GM19238 (cell line): ENCODE measurements around the gene APOF.
"Not testable (repeated sequence)": the region's sequence is repeated elsewhere in the genome, so short reads cannot be mapped to it uniquely, and the experiment has no call there.

Experiments used
- DNase-seq: peaks from one replicate; pipeline ENCODE4 v3.0.0; 2011; ENCODE audit warnings: low spot score; ENCODE audit not compliant: insufficient read length

The APOF gene

DNA sequence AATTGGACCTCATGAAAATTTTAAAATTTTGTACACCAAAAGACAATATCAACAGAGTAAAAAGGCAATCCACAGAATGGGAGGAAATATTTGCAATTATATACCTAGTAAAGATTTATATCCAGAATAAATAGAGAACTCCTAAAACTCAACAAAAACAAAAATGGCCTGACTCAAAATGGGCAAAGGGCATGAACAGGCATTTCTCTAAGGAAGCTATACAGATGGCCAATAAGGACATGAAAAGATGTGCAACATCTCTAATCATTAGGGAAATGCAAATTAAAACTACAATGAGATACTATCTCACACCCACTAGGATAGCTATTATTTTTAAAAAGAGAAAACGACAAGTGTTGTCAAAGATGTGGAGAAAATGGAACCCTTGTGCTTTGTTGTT lies 10.9 kb upstream of the APOF start:
- no peak for DNase-seq

DNA sequence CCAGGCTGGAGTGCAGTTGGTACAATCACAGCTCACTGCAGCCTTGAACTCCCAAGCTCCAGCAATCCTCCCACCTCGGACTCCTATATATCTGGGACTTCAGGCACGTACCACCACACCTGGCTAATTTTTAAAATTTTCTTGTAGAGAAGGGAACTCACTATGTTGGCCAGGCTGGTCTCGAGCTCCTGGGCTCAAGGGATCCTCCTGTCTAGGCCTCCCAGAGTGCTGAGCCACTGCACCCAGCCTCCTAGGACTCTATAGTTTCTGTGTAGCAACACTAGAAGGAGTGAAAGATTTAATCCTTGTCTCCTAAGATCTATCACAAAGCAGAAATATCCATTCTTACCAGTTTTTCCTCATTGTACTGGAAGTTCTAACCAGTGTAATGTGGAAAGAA lies 4.3 kb upstream of the APOF start:
- DNase-seq = no peak

DNA sequence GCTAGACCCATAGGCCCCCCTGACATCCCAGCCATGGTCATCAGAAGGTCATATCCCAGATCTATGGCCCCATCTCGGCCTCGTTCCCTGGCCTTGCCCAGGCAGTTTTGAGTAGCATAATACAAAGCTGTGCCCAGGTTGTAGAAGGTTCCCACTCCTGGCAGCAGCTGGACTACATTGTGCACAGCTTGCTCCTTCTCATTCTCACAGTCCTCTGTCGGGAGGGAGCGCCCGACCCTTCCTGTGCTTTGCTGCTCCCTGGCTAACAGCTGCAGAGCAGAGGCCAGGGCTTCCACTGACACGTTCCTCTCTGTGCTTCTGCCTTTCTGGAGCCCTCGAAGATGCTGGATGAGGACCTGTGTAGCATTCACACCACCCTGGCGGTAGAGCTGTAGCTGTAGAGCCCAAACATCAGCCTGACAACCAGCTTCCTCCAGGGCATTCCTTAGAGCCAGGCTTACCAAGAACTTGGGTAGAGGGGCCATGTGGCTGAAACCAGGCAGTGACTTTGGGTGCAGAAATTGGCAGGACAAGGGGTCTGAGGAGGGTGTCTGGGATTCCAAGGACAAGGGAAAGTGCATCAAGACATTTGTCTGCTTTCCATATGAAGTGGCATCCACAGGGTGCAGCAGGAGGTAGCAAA lies 1.0 kb downstream of the APOF start:
- no peak for DNase-seq

DNA sequence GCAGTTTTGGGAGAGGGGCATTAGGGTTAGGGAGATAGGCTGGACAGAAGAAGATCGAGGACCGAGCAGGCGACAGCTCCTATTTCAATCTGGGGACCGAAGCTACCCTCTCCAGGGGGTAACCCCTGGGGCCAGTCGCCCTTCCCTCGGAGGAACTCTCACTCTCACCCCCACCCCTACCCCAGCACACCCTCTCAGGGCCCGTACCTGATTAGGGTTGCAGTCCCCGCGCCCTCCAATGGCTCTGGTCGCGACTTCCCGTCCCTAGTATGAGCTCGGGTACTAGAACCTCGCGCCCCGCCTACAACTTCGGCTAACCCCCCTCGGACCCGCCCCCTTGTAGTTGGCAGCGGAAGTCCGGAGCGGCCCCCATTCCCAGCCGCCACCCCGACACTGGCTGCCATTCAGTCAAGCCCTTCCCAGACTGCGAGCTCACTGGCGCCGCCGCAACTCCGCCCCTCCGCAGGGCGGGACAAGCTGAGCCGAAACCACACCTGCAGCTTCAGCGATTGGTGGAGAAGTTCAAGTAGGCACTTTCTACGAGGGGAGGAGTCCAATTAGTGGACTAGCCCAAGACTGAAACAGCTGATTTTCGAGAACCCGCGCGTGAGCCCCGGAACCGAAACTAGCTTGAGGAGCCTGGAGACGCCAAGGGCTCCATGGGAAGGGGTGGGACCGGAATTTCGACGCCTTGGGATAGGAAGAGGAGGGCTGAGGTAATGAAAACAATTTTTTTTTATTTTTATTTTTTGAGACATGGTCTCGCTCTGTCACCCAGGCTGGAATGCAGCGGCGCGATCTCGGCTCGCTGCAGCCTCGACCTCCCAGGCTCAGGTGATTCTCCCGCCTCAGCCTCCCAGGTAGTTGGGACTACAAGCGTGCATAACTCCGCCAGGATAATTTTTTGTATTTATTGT lies 2.5 kb downstream of the APOF start, which contains the start of gene STAT2:
TSS of gene STAT2 (minus strand) at position 257 of the 917 bp plus-strand sequence. CDS start 3,536 bp downstream, outside the sequence.
- peak; percentile 88 for DNase-seq

DNA sequence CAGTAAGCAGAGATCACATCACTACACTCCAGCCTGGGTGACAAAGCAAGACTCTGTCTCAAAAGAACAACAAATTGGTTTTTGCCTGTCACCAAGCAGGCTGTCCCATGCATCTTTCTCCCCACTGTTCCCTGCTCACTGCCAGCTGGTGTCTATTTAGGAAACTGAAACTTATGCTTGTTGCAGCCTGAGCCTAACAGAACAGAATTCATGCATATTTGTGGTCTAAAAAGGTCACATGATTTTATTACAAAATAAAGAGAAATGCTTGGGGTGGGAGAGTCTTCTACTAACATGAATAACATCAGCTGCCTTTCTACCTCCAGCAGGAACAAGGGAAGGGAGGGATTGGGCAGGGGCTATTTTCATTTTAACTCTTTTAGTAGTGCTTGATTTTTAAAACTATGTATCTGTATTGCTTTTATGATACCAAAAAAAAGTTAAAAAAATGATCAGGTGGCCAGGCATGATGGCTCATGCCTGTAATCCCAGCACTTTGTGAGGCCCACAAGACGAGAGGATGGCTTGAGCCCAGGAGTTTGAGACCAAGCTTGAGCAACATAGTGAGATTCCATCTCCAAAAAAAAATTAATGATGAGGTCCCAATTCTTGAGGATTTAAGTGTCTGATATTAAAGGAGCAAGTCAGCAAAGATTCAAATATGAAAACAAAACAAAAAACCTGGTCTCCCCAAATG lies 3.7 kb downstream of the APOF start:
- no peak for DNase-seq

DNA sequence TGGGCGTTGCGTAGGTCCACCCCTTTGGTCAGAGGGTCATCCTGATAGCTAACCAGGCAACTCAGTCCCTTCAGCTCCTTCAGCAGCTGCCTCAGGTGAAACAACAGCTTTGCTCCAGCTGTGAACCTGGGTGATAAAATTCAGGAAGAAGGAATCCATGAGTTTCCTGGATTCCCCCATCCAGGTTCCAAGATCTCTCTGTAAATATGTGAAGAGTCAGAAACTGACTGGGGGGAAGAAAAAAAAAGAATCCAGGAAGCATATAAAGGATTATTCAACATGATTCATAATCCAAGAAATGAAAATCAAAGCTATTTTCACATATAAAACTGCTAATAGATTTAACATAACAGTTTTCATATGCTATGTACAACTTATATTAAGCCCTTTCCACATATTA lies 11.3 kb downstream of the APOF start:
- no peak for DNase-seq

- DNase-seq = no peak
These were observed 12.0 kb downstream of the APOF start for GRCh38 chr12:56350662-56351061.

GRCh38 chr12:56348776-56349175 lies 13.9 kb downstream of the APOF start:
- DNase-seq = no peak

GRCh38 chr12:56347255-56347654 lies 15.4 kb downstream of the APOF start:
- not testable (repeated sequence) for DNase-seq

DNA sequence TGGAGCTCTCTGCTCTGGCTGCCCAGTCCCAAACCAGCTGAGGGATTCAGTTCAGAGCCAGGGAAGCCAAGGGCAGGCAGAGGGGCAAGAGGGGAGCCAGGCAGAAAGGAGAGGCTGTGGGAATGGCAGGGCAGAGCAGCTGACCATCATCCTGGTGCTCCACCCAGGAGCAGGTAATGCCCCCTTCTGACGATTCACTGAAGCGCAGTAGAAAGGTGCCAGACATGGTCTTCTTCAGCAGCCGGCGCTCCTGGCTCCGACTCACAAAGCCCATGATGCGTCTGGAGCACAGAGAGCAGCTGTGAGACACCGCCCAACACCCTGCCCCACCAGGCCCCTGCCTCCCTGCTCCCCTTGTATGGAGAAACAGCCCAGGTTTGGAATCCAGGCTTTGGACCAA lies 16.0 kb downstream of the APOF start:
- no peak for DNase-seq

DNA sequence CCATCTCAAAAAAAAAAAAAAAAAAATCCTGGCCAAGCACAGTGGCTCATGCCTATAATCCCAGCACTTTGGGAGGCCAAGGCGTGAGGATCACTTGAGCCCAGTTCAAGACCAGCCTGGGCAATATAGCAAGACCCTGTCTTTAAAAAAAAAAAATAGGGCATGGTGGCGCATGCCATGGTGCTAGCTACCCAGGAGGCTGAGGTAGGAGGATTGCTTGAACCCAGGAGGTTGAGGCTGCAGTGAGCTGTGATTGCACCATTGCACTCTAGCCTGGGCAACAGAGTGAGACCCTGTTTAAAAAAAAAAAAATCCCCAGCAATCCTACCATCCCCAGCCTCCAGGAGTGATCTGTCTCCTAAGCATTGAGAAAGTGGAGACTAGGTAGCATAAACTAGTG lies 20.4 kb downstream of the APOF start:
- not testable (repeated sequence) for DNase-seq

- DNase-seq = no peak
These were observed 21.0 kb downstream of the APOF start for GRCh38 chr12:56341616-56342015.

DNA sequence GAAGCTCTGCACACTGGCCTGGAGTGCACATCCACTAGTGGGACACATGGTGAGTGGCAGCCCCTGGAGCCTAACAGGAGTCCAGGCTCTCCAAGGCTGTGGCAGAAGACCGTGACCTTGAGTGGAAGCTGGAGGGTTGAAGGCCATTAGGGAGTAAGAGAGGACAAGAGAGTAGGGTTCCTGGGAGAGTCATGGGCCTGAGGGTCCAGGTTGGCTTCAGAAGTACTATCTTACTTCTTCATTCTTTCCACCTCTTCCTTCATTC lies 23.6 kb downstream of the APOF start:
- DNase-seq = no peak

DNA sequence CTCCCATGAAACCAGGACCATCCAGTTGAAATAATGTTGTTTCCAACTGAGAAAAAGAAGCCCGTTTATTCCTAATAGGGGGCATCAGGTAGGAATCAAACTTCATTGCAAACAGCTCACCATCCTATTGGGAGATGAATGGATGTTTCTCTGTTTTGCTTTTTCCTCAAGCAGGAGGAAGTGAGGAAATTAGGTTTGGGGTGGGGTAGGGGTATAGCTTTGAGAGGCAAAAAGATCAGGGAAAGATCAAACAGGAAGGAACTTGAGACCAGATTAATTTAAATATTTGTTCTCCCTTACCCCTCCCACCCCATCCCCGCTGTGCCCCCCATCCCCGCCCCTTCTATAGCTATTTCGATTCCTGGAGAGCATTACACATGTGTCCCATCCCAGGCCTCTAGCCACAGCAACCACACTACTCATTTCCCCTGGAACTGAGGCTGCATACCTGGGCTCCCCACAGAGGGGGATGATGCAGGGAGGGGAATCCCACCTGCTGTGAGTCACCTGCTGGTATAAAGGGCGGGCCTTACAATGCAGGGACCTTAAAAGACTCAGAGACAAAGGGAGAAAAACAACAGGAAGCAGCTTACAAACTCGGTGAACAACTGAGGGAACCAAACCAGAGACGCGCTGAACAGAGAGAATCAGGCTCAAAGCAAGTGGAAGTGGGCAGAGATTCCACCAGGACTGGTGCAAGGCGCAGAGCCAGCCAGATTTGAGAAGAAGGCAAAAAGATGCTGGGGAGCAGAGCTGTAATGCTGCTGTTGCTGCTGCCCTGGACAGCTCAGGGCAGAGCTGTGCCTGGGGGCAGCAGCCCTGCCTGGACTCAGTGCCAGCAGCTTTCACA lies 24.1 kb downstream of the APOF start, which contains the start of gene IL23A:
TSS of gene IL23A (plus strand) at position 577 of the 850 bp plus-strand sequence. CDS start at position 738, 161 bp downstream.
- no peak for DNase-seq

GRCh38 chr12:56337753-56338251 lies 24.9 kb downstream of the APOF start:
- no peak for DNase-seq

GRCh38 chr12:56336361-56337167 lies 26.1 kb downstream of the APOF start:
- no peak for DNase-seq

GRCh38 chr12:56335527-56335926 lies 27.1 kb downstream of the APOF start:
- not testable (repeated sequence) for DNase-seq

DNA sequence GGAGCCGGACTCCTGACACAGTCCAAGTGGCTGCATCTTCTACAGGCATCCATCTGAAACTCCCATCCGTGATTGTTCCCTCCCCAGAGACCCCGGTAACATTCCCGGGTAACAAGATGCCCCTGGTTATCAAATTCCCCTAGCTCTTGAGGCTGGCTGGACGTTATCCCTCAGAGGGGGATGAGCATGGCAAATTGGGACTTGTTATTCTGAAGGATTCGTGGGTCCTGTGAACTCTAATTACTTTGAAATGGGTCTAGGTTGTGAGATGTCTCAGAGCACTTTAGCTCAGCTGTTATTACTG lies 28.2 kb downstream of the APOF start:
- DNase-seq = no peak

GRCh38 chr12:56333679-56334489 lies 28.8 kb downstream of the APOF start, which contains the start of gene PAN2:
Gene PAN2 (minus strand): TSS chr12:56334000. CDS start chr12:56333094, 906 bp downstream.
- peak; percentile 98 for DNase-seq
